Measurements from ENCODE around the gene SHANK1. TPM values are rescaled to one million over a fixed set of nuclear protein-coding genes. Genes with fewer than 3 reads are reported as not detected.
"Not testable (repeated sequence)": the region's sequence is repeated elsewhere in the genome, so short reads cannot be mapped to it uniquely, and the experiment has no call there.

SHANK1 gene
- total and polyA plus RNA-seq, 11 donors = 0.03 to 2.1 (median 0.44) TPM; not detected in 1

DNA sequence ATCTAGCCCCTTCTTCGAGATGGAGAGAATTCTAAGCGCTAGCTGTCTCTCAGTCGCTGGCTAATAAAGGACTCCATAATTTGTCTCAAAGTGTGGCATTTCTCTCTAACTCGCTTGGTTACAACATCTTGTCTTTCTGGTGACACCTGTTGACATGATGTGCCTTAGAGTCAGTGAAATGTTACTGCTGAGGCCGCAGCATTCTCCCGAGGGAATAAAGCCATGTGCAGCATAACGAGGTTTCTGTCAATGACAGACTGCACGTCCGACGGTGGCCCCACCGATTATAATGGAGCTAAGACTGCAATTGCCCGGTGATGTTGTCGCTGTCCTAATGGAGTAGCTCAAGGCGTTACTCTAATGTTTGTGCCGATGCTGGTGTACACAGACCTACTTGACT lies 30.4 kb upstream of the SHANK1 start:
- intact Hi-C loops (cut with DNase I) = no loop called here
- H3K4me1 ChIP-seq = no peaks in the 10 kb centered on the region
- H3K9me3 ChIP-seq = no peaks in the 10 kb centered on the region
- TF ChIP-seq POLR2A (IDR thresholded peaks at IDR 0.05) = no peak
- no peak for TF ChIP-seq CTCF (IDR thresholded peaks at IDR 0.05)
- peaks cover 0 to 28% (median 0%) of the 10 kb centered on the region in 9 donors for H3K27me3 ChIP-seq
- no peak overlapping the region for H3K4me3 ChIP-seq
- WGBS, 4 donors = 44 to 53% (median 48%) methylated on average over 15 of the region's 15 CpGs
- H3K27ac ChIP-seq = no peak overlapping the region
- DNase-seq (no peak), ATAC-seq (no peak)
- H3K36me3 ChIP-seq = no peaks in the 10 kb centered on the region

DNA sequence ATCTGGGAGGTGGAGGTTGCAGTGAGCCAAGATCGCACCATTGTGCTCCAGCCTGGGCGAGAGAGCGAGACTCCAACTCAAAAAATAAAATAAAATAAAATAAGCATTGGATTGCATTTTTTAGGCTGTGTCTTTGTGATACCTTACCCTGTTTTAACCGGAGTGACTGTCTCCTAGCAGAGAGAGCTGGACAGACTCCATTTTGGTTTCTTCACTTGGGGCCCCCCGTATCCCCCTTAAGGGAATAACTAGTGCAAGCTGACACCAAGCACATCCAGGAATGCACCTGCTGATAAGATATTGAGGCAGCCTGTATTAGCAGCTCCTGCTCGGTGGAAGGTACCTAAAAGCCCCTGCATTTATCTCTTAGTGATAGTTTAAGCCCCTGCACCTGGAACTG lies 29.9 kb upstream of the SHANK1 start:
- DNase-seq (no peak), ATAC-seq (no peak)
- Histone ChIP-seq H3K36me3 (no peaks in the 10 kb centered on the region), H3K27me3 (peaks cover 0 to 26% (median 0%) of the 10 kb centered on the region in 9 donors), H3K27ac (no peak overlapping the region), H3K4me1 (no peaks in the 10 kb centered on the region), H3K9me3 (no peaks in the 10 kb centered on the region), H3K4me3 (no peak overlapping the region)
- TF ChIP-seq CTCF (IDR thresholded peaks at IDR 0.05) = no peak
- TF ChIP-seq POLR2A (IDR thresholded peaks at IDR 0.05) = no peak
- 47 to 56% (median 55%) methylated on average over 6 of the region's 6 CpGs for WGBS, 4 donors
- intact Hi-C loops (cut with DNase I) = no loop called here

- ATAC-seq; H3K36me3 ChIP-seq; H3K4me1 ChIP-seq; DNase-seq; H3K4me3 ChIP-seq; H3K9me3 ChIP-seq; H3K27ac ChIP-seq; intact Hi-C loops (cut with DNase I): not testable (repeated sequence)
- 87 to 91% (median 89%) methylated on average over 14 of the region's 14 CpGs for WGBS, 4 donors
- peaks cover 0 to 17% (median 2%) of the 10 kb centered on the region in 9 donors for H3K27me3 ChIP-seq
These were observed 27.5 kb upstream of the SHANK1 start for GRCh38 chr19:50747141-50747540.

DNA sequence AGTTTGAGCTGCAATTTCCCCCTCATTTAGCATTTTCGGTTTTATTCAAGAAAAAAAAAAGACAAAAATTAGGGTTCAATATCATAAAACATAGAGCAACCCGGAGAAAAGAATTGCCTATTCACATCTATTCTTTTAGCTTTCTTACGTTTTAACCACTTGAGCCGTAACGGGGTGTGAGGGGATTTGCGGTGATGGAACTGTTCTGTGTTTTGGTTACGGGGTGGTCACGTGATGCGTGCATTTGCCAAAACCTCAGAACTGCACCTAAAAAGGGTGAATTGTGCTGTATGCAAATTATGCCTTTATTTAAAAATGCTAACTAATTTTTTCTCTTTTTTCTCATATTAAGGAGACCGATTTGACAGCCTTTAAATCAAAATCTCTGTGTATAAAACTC lies 25.6 kb upstream of the SHANK1 start:
- no peak for TF ChIP-seq CTCF (IDR thresholded peaks at IDR 0.05)
- TF ChIP-seq POLR2A (IDR thresholded peaks at IDR 0.05) = no peak
- 80 to 84% (median 82%) methylated on average over 10 of the region's 10 CpGs for WGBS, 4 donors
- Histone ChIP-seq H3K27ac (no peak overlapping the region), H3K36me3 (no peaks in the 10 kb centered on the region), H3K4me1 (no peaks in the 10 kb centered on the region), H3K9me3 (no peaks in the 10 kb centered on the region), H3K27me3 (peaks cover 0 to 30% (median 6%) of the 10 kb centered on the region in 9 donors), H3K4me3 (no peak overlapping the region)
- intact Hi-C loops (cut with DNase I) = no loop called here
- ATAC-seq (no peak), DNase-seq (no peak)

DNA sequence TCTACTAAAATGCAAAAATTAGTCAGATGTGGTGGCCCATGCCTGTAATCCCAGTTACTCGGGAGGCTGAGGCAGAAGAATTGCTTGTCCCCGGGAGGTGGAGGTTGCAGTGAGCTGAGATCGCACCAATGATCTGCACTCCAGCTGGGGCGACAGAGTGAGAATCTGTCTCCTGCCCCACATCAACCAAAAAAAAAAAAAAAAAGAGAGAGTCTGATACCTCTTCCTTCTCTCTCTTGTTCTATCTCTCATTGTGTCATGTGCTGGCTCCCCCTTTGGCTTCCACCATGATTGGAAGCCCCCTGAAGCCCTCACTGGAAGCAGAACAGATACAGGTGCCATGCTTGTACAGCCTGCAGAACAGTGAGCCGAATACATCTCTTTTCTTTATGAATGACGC lies 23.9 kb upstream of the SHANK1 start:
- H3K9me3 ChIP-seq = no peaks in the 10 kb centered on the region
- DNase-seq (no peak), ATAC-seq (no peak)
- H3K4me1 ChIP-seq = no peaks in the 10 kb centered on the region
- no peak overlapping the region for H3K27ac ChIP-seq
- no peak overlapping the region for H3K4me3 ChIP-seq
- H3K36me3 ChIP-seq = no peaks in the 10 kb centered on the region
- 80 to 89% (median 85%) methylated on average over 6 of the region's 6 CpGs for WGBS, 4 donors
- H3K27me3 ChIP-seq = peaks cover 0 to 41% (median 16%) of the 10 kb centered on the region in 9 donors
- intact Hi-C loops (cut with DNase I) = no loop called here
- no peak for TF ChIP-seq POLR2A (IDR thresholded peaks at IDR 0.05)
- TF ChIP-seq CTCF (IDR thresholded peaks at IDR 0.05) = no peak

Data from heart left ventricle (tissue), 16 donors.